HEK293T (cell line): Measurements from ENCODE around the gene TRAF2.

ENCODE experiments used
- FOXA1 ChIP-seq: fragments of 450-650 bp; IDR thresholded peaks from 2 replicates; pipeline ENCODE4 v1.6.1; 2016; ENCODE audit warnings: mild to moderate bottlenecking
- HDGF ChIP-seq: fragments of 450-650 bp; IDR thresholded peaks from 2 replicates; pipeline ENCODE4 v1.6.1; 2017; ENCODE audit warnings: antibody characterized with exemption, borderline replicate concordance
- TARDBP ChIP-seq: fragments of 450-650 bp; IDR thresholded peaks from 2 replicates; pipeline ENCODE4 v1.6.1; 2016

GRCh38 chr9:136947955-136948510 is 61.7 kb downstream of the TRAF2 start:
- no peak for TF ChIP-seq FOXA1
- no peak for TF ChIP-seq TARDBP
- TF ChIP-seq HDGF, result no peak
